ENCODE results near the gene CTDSP2. TPM values are rescaled to one million over a fixed set of nuclear protein-coding genes. Genes with fewer than 3 reads are reported as not detected.
A peak's percentile ranks its signal among the peaks of the same experiment; 100 is the strongest.

Gene CTDSP2
- total RNA-seq, 1 donor from 2014 or later: 104 TPM

GRCh38 chr12:57839996-57840395, 6.5 kb downstream of the CTDSP2 start:
- ATAC-seq (peak; percentile 2), DNase-seq (no peak)
- intact Hi-C loops (cut with micrococcal nuclease): no loop called here

- no peak for DNase-seq
- ATAC-seq: no peak
- intact Hi-C loops (cut with micrococcal nuclease): no loop called here
Observed at GRCh38 chr12:57838594-57839302, 7.8 kb downstream of the CTDSP2 start.

- ATAC-seq (peak; percentile 61), DNase-seq (peak; percentile 59)
- intact Hi-C loops (cut with micrococcal nuclease): no loop called here
Observed at GRCh38 chr12:57837864-57838562, 8.5 kb downstream of the CTDSP2 start.

- peak; percentile 87 for DNase-seq
- peak; percentile 60 for ATAC-seq
- intact Hi-C loops (cut with micrococcal nuclease): no loop called here
Observed at GRCh38 chr12:57836442-57837375, 9.8 kb downstream of the CTDSP2 start.

- intact Hi-C loops (cut with micrococcal nuclease): no loop called here
- ATAC-seq (no peak), DNase-seq (no peak)
Observed at GRCh38 chr12:57835366-57836288, 10.9 kb downstream of the CTDSP2 start.

- no peak for DNase-seq
- intact Hi-C loops (cut with micrococcal nuclease): loop anchor here (5.0 kb wide), 1 partner anchor 63 kb away; no protein-coding TSS in a partner anchor
- no peak for ATAC-seq
Observed at GRCh38 chr12:57834086-57834876, 12.2 kb downstream of the CTDSP2 start.

- no peak for ATAC-seq
- intact Hi-C loops (cut with micrococcal nuclease): loop anchor here (5.0 kb wide), 1 partner anchor 64 kb away; no protein-coding TSS in a partner anchor
Observed at GRCh38 chr12:57833672-57834071, 12.9 kb downstream of the CTDSP2 start.

GRCh38 chr12:57832966-57833365, 13.6 kb downstream of the CTDSP2 start:
- no peak for DNase-seq
- intact Hi-C loops (cut with micrococcal nuclease): loop anchor here (5.0 kb wide), 1 partner anchor 64 kb away; no protein-coding TSS in a partner anchor
- ATAC-seq: no peak

More at GRCh38 chr12:57833672-57834071, 12.9 kb downstream of the CTDSP2 start:
- no peak for DNase-seq

- ATAC-seq: no peak
- no peak for DNase-seq
- intact Hi-C loops (cut with micrococcal nuclease): loop anchor here (5.0 kb wide), 1 partner anchor 67 kb away; no protein-coding TSS in a partner anchor
Observed at GRCh38 chr12:57830393-57830792, 16.1 kb downstream of the CTDSP2 start.

- intact Hi-C loops (cut with micrococcal nuclease): no loop called here
- no peak for ATAC-seq
- no peak for DNase-seq
Observed at GRCh38 chr12:57829025-57829777, 17.3 kb downstream of the CTDSP2 start.

GRCh38 chr12:57826966-57827365, 19.6 kb downstream of the CTDSP2 start:
- no peak for ATAC-seq
- intact Hi-C loops (cut with micrococcal nuclease): no loop called here

GRCh38 chr12:57826400-57826799, 20.1 kb downstream of the CTDSP2 start:
- no peak for ATAC-seq
- no peak for DNase-seq
- intact Hi-C loops (cut with micrococcal nuclease): no loop called here

More at GRCh38 chr12:57826966-57827365, 19.6 kb downstream of the CTDSP2 start:
- DNase-seq: no peak

- no peak for ATAC-seq
- intact Hi-C loops (cut with micrococcal nuclease): no loop called here
- no peak for DNase-seq
Observed at GRCh38 chr12:57825451-57825850, 21.1 kb downstream of the CTDSP2 start.

GRCh38 chr12:57823908-57824640, 22.5 kb downstream of the CTDSP2 start:
- intact Hi-C loops (cut with micrococcal nuclease): no loop called here
- ATAC-seq: no peak

GRCh38 chr12:57823131-57823907, 23.2 kb downstream of the CTDSP2 start:
- no peak for DNase-seq

More at GRCh38 chr12:57823908-57824640, 22.5 kb downstream of the CTDSP2 start:
- DNase-seq: no peak

More at GRCh38 chr12:57823131-57823907, 23.2 kb downstream of the CTDSP2 start:
- no peak for ATAC-seq
- intact Hi-C loops (cut with micrococcal nuclease): no loop called here
